ENCODE data around the gene USH2A.

Gene USH2A

GRCh38 chr1:216205176-216205575, 218.1 kb downstream of the USH2A start:
- Histone ChIP-seq H2AK5ac (ENCODE audit: low read depth, low read length) (no peak overlapping the region), H3K79me1 (ENCODE audit: low read depth, low read length) (no peaks in the 10 kb centered on the region), H3K4me1 (ENCODE audit: control insufficient read depth in 2 of 2, insufficient read depth in 1 of 2, low read depth in 1 of 2, low read length in 2 of 2) (no peaks in the 10 kb centered on the region), H3K36me3 (replicated peaks in 1 of 2; ENCODE audit: control insufficient read depth in 2 of 2, insufficient read depth in 2 of 2, low read length in 2 of 2) (no peaks in the 10 kb centered on the region), H3K9me3 (replicated peaks in 1 of 2; ENCODE audit: control insufficient read depth in 2 of 2, insufficient read depth in 1 of 2, low read depth in 1 of 2, low read length in 2 of 2) (no peaks in the 10 kb centered on the region), H3K18ac (ENCODE audit: low read length) (no peak overlapping the region), H3K23ac (ENCODE audit: low read depth, low read length, poor library complexity) (no peak overlapping the region), H3K4me2 (ENCODE audit: insufficient read depth, low read length, poor library complexity, severe bottlenecking) (no peak overlapping the region), H3K4ac (ENCODE audit: low read length) (no peak overlapping the region), H4K91ac (ENCODE audit: low read depth, low read length, poor library complexity) (no peak overlapping the region), H3K27ac (replicated peaks; ENCODE audit: low read length) (no peak overlapping the region), H3K27me3 (ENCODE audit: control insufficient read depth in 3 of 3, insufficient read depth in 3 of 3, low read depth in 1 of 3, low read length in 3 of 3) (no peaks in the 10 kb centered on the region), H4K8ac (ENCODE audit: low read depth, low read length) (no peak overlapping the region), H3K9ac (ENCODE audit: low read depth, low read length, poor library complexity) (no peak overlapping the region), H3K4me3 (ENCODE audit: low read length in 2 of 2) (no peak overlapping the region), H2AFZ (ENCODE audit: low read length) (no peak overlapping the region), H2BK5ac (ENCODE audit: low read length) (no peak overlapping the region), H2BK15ac (ENCODE audit: low read length) (no peak overlapping the region), H2BK120ac (ENCODE audit: low read depth, low read length) (no peak overlapping the region), H2BK12ac (ENCODE audit: low read length) (no peak overlapping the region), H3K14ac (ENCODE audit: low read length) (no peak overlapping the region)
- no CpG with 5 or more reads among the region's 1 CpG for WGBS, 2 donors (ENCODE audit: extremely low coverage in 2 of 2, insufficient read length in 2 of 2, insufficient replicate concordance in 1 of 2)
- DNase-seq (ENCODE audit: low spot score): no peak

GRCh38 chr1:216201946-216202345, 221.3 kb downstream of the USH2A start:
- no peak overlapping the region for H3K4ac ChIP-seq (ENCODE audit: low read length)
- no peak overlapping the region for H2BK120ac ChIP-seq (ENCODE audit: low read depth, low read length)
- no peak overlapping the region for H3K14ac ChIP-seq (ENCODE audit: low read length)
- no peak overlapping the region for H3K18ac ChIP-seq (ENCODE audit: low read length)
- no peak overlapping the region for H2AK5ac ChIP-seq (ENCODE audit: low read depth, low read length)
- H3K4me1 ChIP-seq (ENCODE audit: control insufficient read depth in 2 of 2, insufficient read depth in 1 of 2, low read depth in 1 of 2, low read length in 2 of 2): no peaks in the 10 kb centered on the region
- no peak overlapping the region for H2BK5ac ChIP-seq (ENCODE audit: low read length)
- no peaks in the 10 kb centered on the region for H3K36me3 ChIP-seq (replicated peaks in 1 of 2; ENCODE audit: control insufficient read depth in 2 of 2, insufficient read depth in 2 of 2, low read length in 2 of 2)
- H3K27ac ChIP-seq (replicated peaks; ENCODE audit: low read length): no peak overlapping the region
- no peak overlapping the region for H3K23ac ChIP-seq (ENCODE audit: low read depth, low read length, poor library complexity)
- H4K91ac ChIP-seq (ENCODE audit: low read depth, low read length, poor library complexity): no peak overlapping the region
- no peak for DNase-seq (ENCODE audit: low spot score)
- no peak overlapping the region for H3K4me3 ChIP-seq (ENCODE audit: low read length in 2 of 2)
- no peak overlapping the region for H2BK12ac ChIP-seq (ENCODE audit: low read length)
- no peak overlapping the region for H2AFZ ChIP-seq (ENCODE audit: low read length)
- H3K9me3 ChIP-seq (replicated peaks in 1 of 2; ENCODE audit: control insufficient read depth in 2 of 2, insufficient read depth in 1 of 2, low read depth in 1 of 2, low read length in 2 of 2): no peaks in the 10 kb centered on the region
- WGBS, 2 donors (ENCODE audit: extremely low coverage in 2 of 2, insufficient read length in 2 of 2, insufficient replicate concordance in 1 of 2): no CpG with 5 or more reads among the region's 2 CpGs
- H3K27me3 ChIP-seq (ENCODE audit: control insufficient read depth in 3 of 3, insufficient read depth in 3 of 3, low read depth in 1 of 3, low read length in 3 of 3): no peaks in the 10 kb centered on the region
- H4K8ac ChIP-seq (ENCODE audit: low read depth, low read length): no peak overlapping the region
- H3K79me1 ChIP-seq (ENCODE audit: low read depth, low read length): no peaks in the 10 kb centered on the region
- H2BK15ac ChIP-seq (ENCODE audit: low read length): no peak overlapping the region
- no peak overlapping the region for H3K4me2 ChIP-seq (ENCODE audit: insufficient read depth, low read length, poor library complexity, severe bottlenecking)
- H3K9ac ChIP-seq (ENCODE audit: low read depth, low read length, poor library complexity): no peak overlapping the region

GRCh38 chr1:216200941-216201340, 222.3 kb downstream of the USH2A start:
- Histone ChIP-seq H3K9ac (ENCODE audit: low read depth, low read length, poor library complexity) (no peak overlapping the region), H3K4ac (ENCODE audit: low read length) (no peak overlapping the region), H3K4me2 (ENCODE audit: insufficient read depth, low read length, poor library complexity, severe bottlenecking) (no peak overlapping the region), H3K27ac (replicated peaks; ENCODE audit: low read length) (no peak overlapping the region), H2BK15ac (ENCODE audit: low read length) (no peak overlapping the region), H3K14ac (ENCODE audit: low read length) (no peak overlapping the region), H4K8ac (ENCODE audit: low read depth, low read length) (no peak overlapping the region), H3K79me1 (ENCODE audit: low read depth, low read length) (no peaks in the 10 kb centered on the region), H2AK5ac (ENCODE audit: low read depth, low read length) (no peak overlapping the region), H2BK5ac (ENCODE audit: low read length) (no peak overlapping the region), H2BK120ac (ENCODE audit: low read depth, low read length) (no peak overlapping the region), H3K9me3 (replicated peaks in 1 of 2; ENCODE audit: control insufficient read depth in 2 of 2, insufficient read depth in 1 of 2, low read depth in 1 of 2, low read length in 2 of 2) (no peaks in the 10 kb centered on the region), H2AFZ (ENCODE audit: low read length) (no peak overlapping the region), H3K4me3 (ENCODE audit: low read length in 2 of 2) (no peak overlapping the region), H3K23ac (ENCODE audit: low read depth, low read length, poor library complexity) (no peak overlapping the region), H3K18ac (ENCODE audit: low read length) (no peak overlapping the region), H3K27me3 (ENCODE audit: control insufficient read depth in 3 of 3, insufficient read depth in 3 of 3, low read depth in 1 of 3, low read length in 3 of 3) (no peaks in the 10 kb centered on the region), H2BK12ac (ENCODE audit: low read length) (no peak overlapping the region), H4K91ac (ENCODE audit: low read depth, low read length, poor library complexity) (no peak overlapping the region), H3K4me1 (ENCODE audit: control insufficient read depth in 2 of 2, insufficient read depth in 1 of 2, low read depth in 1 of 2, low read length in 2 of 2) (no peaks in the 10 kb centered on the region), H3K36me3 (replicated peaks in 1 of 2; ENCODE audit: control insufficient read depth in 2 of 2, insufficient read depth in 2 of 2, low read length in 2 of 2) (no peaks in the 10 kb centered on the region)
- no peak for DNase-seq (ENCODE audit: low spot score)
- no CpG with 5 or more reads among the region's 3 CpGs for WGBS, 2 donors (ENCODE audit: extremely low coverage in 2 of 2, insufficient read length in 2 of 2, insufficient replicate concordance in 1 of 2)

- no peak overlapping the region for H3K23ac ChIP-seq (ENCODE audit: low read depth, low read length, poor library complexity)
- no peaks in the 10 kb centered on the region for H3K9me3 ChIP-seq (replicated peaks in 1 of 2; ENCODE audit: control insufficient read depth in 2 of 2, insufficient read depth in 1 of 2, low read depth in 1 of 2, low read length in 2 of 2)
- H2BK12ac ChIP-seq (ENCODE audit: low read length): no peak overlapping the region
- no peaks in the 10 kb centered on the region for H3K36me3 ChIP-seq (replicated peaks in 1 of 2; ENCODE audit: control insufficient read depth in 2 of 2, insufficient read depth in 2 of 2, low read length in 2 of 2)
- no peak for DNase-seq (ENCODE audit: low spot score)
- no peak overlapping the region for H2AFZ ChIP-seq (ENCODE audit: low read length)
- H4K8ac ChIP-seq (ENCODE audit: low read depth, low read length): no peak overlapping the region
- H3K4ac ChIP-seq (ENCODE audit: low read length): no peak overlapping the region
- no peaks in the 10 kb centered on the region for H3K27me3 ChIP-seq (ENCODE audit: control insufficient read depth in 3 of 3, insufficient read depth in 3 of 3, low read depth in 1 of 3, low read length in 3 of 3)
- H2BK5ac ChIP-seq (ENCODE audit: low read length): no peak overlapping the region
- no peak overlapping the region for H3K9ac ChIP-seq (ENCODE audit: low read depth, low read length, poor library complexity)
- H2AK5ac ChIP-seq (ENCODE audit: low read depth, low read length): no peak overlapping the region
- no peaks in the 10 kb centered on the region for H3K4me1 ChIP-seq (ENCODE audit: control insufficient read depth in 2 of 2, insufficient read depth in 1 of 2, low read depth in 1 of 2, low read length in 2 of 2)
- no peak overlapping the region for H4K91ac ChIP-seq (ENCODE audit: low read depth, low read length, poor library complexity)
- no peak overlapping the region for H3K14ac ChIP-seq (ENCODE audit: low read length)
- no peak overlapping the region for H3K27ac ChIP-seq (replicated peaks; ENCODE audit: low read length)
- no peak overlapping the region for H2BK120ac ChIP-seq (ENCODE audit: low read depth, low read length)
- no peaks in the 10 kb centered on the region for H3K79me1 ChIP-seq (ENCODE audit: low read depth, low read length)
- no peak overlapping the region for H3K4me3 ChIP-seq (ENCODE audit: low read length in 2 of 2)
- H3K18ac ChIP-seq (ENCODE audit: low read length): no peak overlapping the region
- H2BK15ac ChIP-seq (ENCODE audit: low read length): no peak overlapping the region
- WGBS, 2 donors (ENCODE audit: extremely low coverage in 2 of 2, insufficient read length in 2 of 2, insufficient replicate concordance in 1 of 2): no CpG with 5 or more reads among the region's 1 CpG
- no peak overlapping the region for H3K4me2 ChIP-seq (ENCODE audit: insufficient read depth, low read length, poor library complexity, severe bottlenecking)
These were observed 228.5 kb downstream of the USH2A start for GRCh38 chr1:216194721-216195120.

Data from neuronal stem cell (in vitro differentiated cells).